HEK293 (cell line): ENCODE data around the gene NSFL1C.

Experiments used
- CTCF ChIA-PET: fragments of 350-600 bp; formaldehyde crosslinking; extraction: SDS; loops from one replicate; lab custom pipeline; 2021; ENCODE audit warnings: antibody characterized with exemption; lab: Yijun Ruan, JAX
- POLR2A ChIA-PET: fragments of 300-600 bp; formaldehyde crosslinking; extraction: SDS; loops from one replicate; lab custom pipeline; 2020; ENCODE audit warnings: antibody characterized with exemption, inconsistent platforms; lab: Yijun Ruan, JAX
- H3K27ac ChIP-seq: fragments of 200-500 bp; sonication (Bioruptor generic); 2 replicates; pipeline ENCODE4 v1.5.1; 2014; ENCODE audit warnings: low read depth, low read length, control low read depth, inconsistent platforms; ENCODE audit errors: extremely low read depth
- H3K36me3 ChIP-seq, 2 experiments: fragments of 200-500 bp in 1 of 2; sonication (Bioruptor generic) in 1 of 2; 1 replicate in 1 of 2; 2 replicates in 1 of 2; pipeline ENCODE4 v1.5.1; 2014 to 2017; ENCODE audit warnings: inconsistent platforms in 2 of 2, low read length in 2 of 2; ENCODE audit not compliant: control insufficient read depth in 2 of 2, insufficient read depth in 1 of 2
- H3K4me1 ChIP-seq: fragments of 200-500 bp; sonication (Bioruptor generic); 2 replicates; pipeline ENCODE4 v1.5.1; 2014; ENCODE audit warnings: mild to moderate bottlenecking, low read length, inconsistent platforms; ENCODE audit not compliant: control insufficient read depth, insufficient read depth
- H3K4me3 ChIP-seq: 2 replicates; pipeline ENCODE4 v1.5.1; 2011; ENCODE audit warnings: low read depth, mild to moderate bottlenecking, control low read depth, low read length, moderate library complexity
- H3K9me3 ChIP-seq: fragments of 200-500 bp; sonication (Bioruptor generic); 2 replicates; pipeline ENCODE4 v1.5.1; 2014; ENCODE audit warnings: low read depth, low read length, inconsistent platforms; ENCODE audit not compliant: control insufficient read depth, insufficient read depth
- MYNN ChIP-seq: fragments of 450-650 bp; formaldehyde crosslinking; IDR thresholded peaks from 2 replicates; pipeline ENCODE4 v1.5.1; 2016; ENCODE audit warnings: missing biosample characterization, missing genetic modification characterization, borderline replicate concordance
- OVOL3 ChIP-seq: fragments of 450-650 bp; formaldehyde crosslinking; IDR thresholded peaks from 2 replicates; pipeline ENCODE4 v1.5.1; 2016; ENCODE audit warnings: missing biosample characterization, missing genetic modification characterization
- RBAK ChIP-seq: fragments of 450-650 bp; formaldehyde crosslinking; IDR thresholded peaks from 2 replicates; pipeline ENCODE4 v1.5.1; 2016; ENCODE audit warnings: missing biosample characterization, missing genetic modification characterization
- SCRT2 ChIP-seq: fragments of 450-650 bp; formaldehyde crosslinking; IDR thresholded peaks from 2 replicates; pipeline ENCODE4 v1.5.1; 2016; ENCODE audit warnings: missing biosample characterization, missing genetic modification characterization
- ZBTB48 ChIP-seq: fragments of 450-650 bp; formaldehyde crosslinking; IDR thresholded peaks from 2 replicates; pipeline ENCODE4 v1.5.1; 2016; ENCODE audit warnings: missing biosample characterization, missing genetic modification characterization
- ZEB2 ChIP-seq: fragments of 450-650 bp; formaldehyde crosslinking; IDR thresholded peaks from 2 replicates; pipeline ENCODE4 v1.5.1; 2016; ENCODE audit warnings: missing biosample characterization, missing genetic modification characterization
- ZFHX2 ChIP-seq: fragments of 450-650 bp; formaldehyde crosslinking; conservative IDR thresholded peaks from 2 replicates; pipeline ENCODE4 v1.5.1; 2016; ENCODE audit warnings: missing biosample characterization, missing genetic modification characterization
- ZFP69B ChIP-seq: fragments of 450-650 bp; formaldehyde crosslinking; IDR thresholded peaks from 2 replicates; pipeline ENCODE4 v1.5.1; 2016; ENCODE audit warnings: missing biosample characterization, missing genetic modification characterization
- ZNF10 ChIP-seq: fragments of 450-650 bp; formaldehyde crosslinking; IDR thresholded peaks from 2 replicates; pipeline ENCODE4 v1.5.1; 2017; ENCODE audit warnings: missing biosample characterization, missing genetic modification characterization
- ZNF157 ChIP-seq: fragments of 450-650 bp; formaldehyde crosslinking; IDR thresholded peaks from 2 replicates; pipeline ENCODE4 v1.5.1; 2016; ENCODE audit warnings: missing biosample characterization, missing genetic modification characterization
- ZNF202 ChIP-seq: fragments of 450-650 bp; formaldehyde crosslinking; IDR thresholded peaks from 2 replicates; pipeline ENCODE4 v1.5.1; 2016; ENCODE audit warnings: missing biosample characterization, missing genetic modification characterization, borderline replicate concordance
- ZNF266 ChIP-seq: fragments of 450-650 bp; formaldehyde crosslinking; IDR thresholded peaks from 2 replicates; pipeline ENCODE4 v1.5.1; 2016; ENCODE audit warnings: missing biosample characterization, missing genetic modification characterization, low read depth
- ZNF302 ChIP-seq: fragments of 450-650 bp; formaldehyde crosslinking; IDR thresholded peaks from 2 replicates; pipeline ENCODE4 v1.5.1; 2016; ENCODE audit warnings: missing biosample characterization, missing genetic modification characterization, low read depth
- ZNF311 ChIP-seq: fragments of 450-650 bp; formaldehyde crosslinking; IDR thresholded peaks from 2 replicates; pipeline ENCODE4 v1.5.1; 2017; ENCODE audit warnings: missing biosample characterization, missing genetic modification characterization, borderline replicate concordance
- ZNF416 ChIP-seq: fragments of 450-650 bp; formaldehyde crosslinking; IDR thresholded peaks from 2 replicates; pipeline ENCODE4 v1.5.1; 2016; ENCODE audit warnings: missing biosample characterization, missing genetic modification characterization
- ZNF529 ChIP-seq: fragments of 450-650 bp; formaldehyde crosslinking; IDR thresholded peaks from 2 replicates; pipeline ENCODE4 v1.5.1; 2017; ENCODE audit warnings: missing genetic modification characterization, missing biosample characterization; ENCODE audit not compliant: insufficient replicate concordance
- ZNF558 ChIP-seq: fragments of 450-650 bp; formaldehyde crosslinking; IDR thresholded peaks from 2 replicates; pipeline ENCODE4 v1.5.1; 2016; ENCODE audit warnings: missing biosample characterization, missing genetic modification characterization
- ZNF707 ChIP-seq: fragments of 450-650 bp; formaldehyde crosslinking; IDR thresholded peaks from 2 replicates; pipeline ENCODE4 v1.5.1; 2016; ENCODE audit warnings: missing biosample characterization, missing genetic modification characterization
- ZSCAN30 ChIP-seq: fragments of 450-650 bp; IDR thresholded peaks from 2 replicates; pipeline ENCODE4 v1.5.1; 2018; ENCODE audit warnings: missing biosample characterization, mild to moderate bottlenecking, missing genetic modification characterization, moderate library complexity
- TF ChIP-seq, protein P1 (sequence below): fragments of 450-650 bp; formaldehyde crosslinking; IDR thresholded peaks from 2 replicates; pipeline ENCODE4 v1.5.1; 2016; ENCODE audit warnings: missing biosample characterization, missing genetic modification characterization
- TF ChIP-seq, protein P2 (sequence below): fragments of 450-650 bp; formaldehyde crosslinking; IDR thresholded peaks from 2 replicates; pipeline ENCODE4 v1.5.1; 2016; ENCODE audit warnings: missing biosample characterization, missing genetic modification characterization
- TF ChIP-seq, protein P3 (sequence below): fragments of 450-650 bp; formaldehyde crosslinking; IDR thresholded peaks from 2 replicates; pipeline ENCODE4 v1.5.1; 2016; ENCODE audit warnings: missing biosample characterization, missing genetic modification characterization
- TF ChIP-seq, protein P4 (sequence below): fragments of 450-650 bp; formaldehyde crosslinking; IDR thresholded peaks from 2 replicates; pipeline ENCODE4 v1.5.1; 2017; ENCODE audit warnings: missing biosample characterization, missing genetic modification characterization
- TF ChIP-seq, protein P5 (sequence below): fragments of 450-650 bp; formaldehyde crosslinking; IDR thresholded peaks from 2 replicates; pipeline ENCODE4 v1.5.1; 2016; ENCODE audit warnings: missing biosample characterization, missing genetic modification characterization

The NSFL1C gene

DNA sequence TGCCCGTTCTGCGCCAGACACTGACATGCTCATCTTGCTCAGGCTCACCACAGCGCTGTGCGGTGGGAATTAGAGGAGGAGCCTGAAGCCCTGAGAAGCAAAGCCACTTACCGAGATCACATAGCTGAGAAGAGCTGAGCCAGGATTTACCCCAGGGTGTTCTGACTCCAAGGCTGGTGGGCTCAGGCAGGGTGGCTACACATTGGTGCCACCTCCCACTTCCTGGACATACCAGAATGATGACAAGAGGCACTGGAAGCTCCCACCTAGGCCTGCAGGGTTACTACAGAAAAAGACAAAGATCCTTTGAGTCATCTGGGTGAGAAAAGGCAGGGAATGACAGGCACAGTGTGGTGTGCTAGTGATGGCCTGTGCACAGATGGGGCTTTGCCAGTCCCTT, 49.4 kb downstream of the NSFL1C start:
- H3K9me3 ChIP-seq, result no peaks in the 10 kb centered on the region
- TF ChIP-seq ZEB2 (tag by site-specific recombination), result no peak
- no peak for TF ChIP-seq MYNN (tag by site-specific recombination)
- TF ChIP-seq ZNF707 (tag by site-specific recombination), result no peak
- no peak for TF ChIP-seq OVOL3 (tag by site-specific recombination)
- no peak for TF ChIP-seq ZBTB48 (tag by site-specific recombination)
- TF ChIP-seq ZNF558 (tag by site-specific recombination), result no peak
- TF ChIP-seq, protein P1, sequence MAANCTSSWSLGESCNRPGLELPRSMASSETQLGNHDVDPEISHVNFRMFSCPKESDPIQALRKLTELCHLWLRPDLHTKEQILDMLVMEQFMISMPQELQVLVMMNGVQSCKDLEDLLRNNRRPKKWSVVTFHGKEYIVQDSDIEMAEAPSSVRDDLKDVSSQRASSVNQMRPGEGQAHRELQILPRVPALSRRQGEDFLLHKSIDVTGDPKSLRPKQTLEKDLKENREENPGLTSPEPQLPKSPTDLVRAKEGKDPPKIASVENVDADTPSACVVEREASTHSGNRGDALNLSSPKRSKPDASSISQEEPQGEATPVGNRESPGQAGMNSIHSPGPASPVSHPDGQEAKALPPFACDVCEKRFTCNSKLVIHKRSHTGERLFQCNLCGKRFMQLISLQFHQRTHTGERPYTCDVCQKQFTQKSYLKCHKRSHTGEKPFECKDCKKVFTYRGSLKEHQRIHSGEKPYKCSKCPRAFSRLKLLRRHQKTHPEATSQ (tag by site-specific recombination), result no peak
- TF ChIP-seq ZNF157, result no peak
- no peak for TF ChIP-seq ZNF416 (tag by site-specific recombination)
- TF ChIP-seq RBAK (tag by site-specific recombination), result no peak
- no peak for TF ChIP-seq ZNF202 (tag by site-specific recombination)
- CTCF ChIA-PET, result interaction anchor here (0.6 to 0.7 kb wide), 3 partner anchors 553 to 706 kb away, joined by 3 to 4 read pairs (median 3); no protein-coding TSS in a partner anchor
- no peaks in the 10 kb centered on the region for H3K4me1 ChIP-seq
- POLR2A ChIA-PET, result no interaction called here
- no peak overlapping the region for H3K4me3 ChIP-seq
- H3K36me3 ChIP-seq, result no peaks in the 10 kb centered on the region
- no peak overlapping the region for H3K27ac ChIP-seq

DNA sequence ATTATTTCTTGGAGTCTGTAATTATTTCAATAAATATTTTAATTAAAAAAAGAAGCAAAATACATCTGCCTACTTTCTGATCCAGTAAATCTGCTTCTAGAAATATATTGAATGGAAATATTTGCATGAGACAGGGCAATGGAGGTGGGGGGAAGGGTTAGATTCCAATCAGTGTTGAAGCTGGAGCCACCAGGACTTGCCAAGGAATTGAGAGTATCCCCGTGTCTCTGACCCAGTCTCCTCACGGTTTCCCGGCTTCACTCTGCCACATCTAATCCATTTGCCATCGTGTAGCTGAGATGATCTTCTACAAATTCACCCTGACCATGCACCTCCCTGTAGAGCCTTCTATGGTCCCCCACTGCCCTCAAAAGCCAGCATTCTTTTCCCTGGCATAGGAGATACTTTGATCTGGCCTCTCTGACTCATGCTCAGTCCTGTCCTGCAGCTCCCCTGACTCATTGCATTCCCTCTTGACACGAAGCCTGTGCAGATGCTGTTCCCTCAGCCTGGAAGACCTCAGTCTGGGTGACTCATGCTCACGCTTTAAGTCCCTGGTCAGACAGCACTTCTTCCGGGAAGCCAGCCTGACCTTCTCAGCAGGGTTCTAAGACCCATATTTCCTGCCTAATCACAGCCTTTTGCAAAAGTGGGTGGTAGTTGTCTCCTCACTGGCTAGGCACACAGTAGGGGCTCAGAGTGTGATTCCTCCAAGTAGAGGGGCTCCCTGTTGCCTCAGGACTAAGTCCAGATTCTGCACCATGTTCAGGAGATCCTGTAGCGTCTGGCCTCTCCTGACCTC, 50.8 kb downstream of the NSFL1C start:
- no peak overlapping the region for H3K4me3 ChIP-seq
- no peak overlapping the region for H3K27ac ChIP-seq
- H3K4me1 ChIP-seq, result no peaks in the 10 kb centered on the region
- ChIA-PET POLR2A (no interaction called here), CTCF (interaction anchor here (0.8 to 1.5 kb wide), 2 partner anchors 22 to 155 kb away, joined by 3 to 4 read pairs; no protein-coding TSS in a partner anchor)
- no peaks in the 10 kb centered on the region for H3K36me3 ChIP-seq
- H3K9me3 ChIP-seq, result no peaks in the 10 kb centered on the region
- TF ChIP-seq, protein P2, sequence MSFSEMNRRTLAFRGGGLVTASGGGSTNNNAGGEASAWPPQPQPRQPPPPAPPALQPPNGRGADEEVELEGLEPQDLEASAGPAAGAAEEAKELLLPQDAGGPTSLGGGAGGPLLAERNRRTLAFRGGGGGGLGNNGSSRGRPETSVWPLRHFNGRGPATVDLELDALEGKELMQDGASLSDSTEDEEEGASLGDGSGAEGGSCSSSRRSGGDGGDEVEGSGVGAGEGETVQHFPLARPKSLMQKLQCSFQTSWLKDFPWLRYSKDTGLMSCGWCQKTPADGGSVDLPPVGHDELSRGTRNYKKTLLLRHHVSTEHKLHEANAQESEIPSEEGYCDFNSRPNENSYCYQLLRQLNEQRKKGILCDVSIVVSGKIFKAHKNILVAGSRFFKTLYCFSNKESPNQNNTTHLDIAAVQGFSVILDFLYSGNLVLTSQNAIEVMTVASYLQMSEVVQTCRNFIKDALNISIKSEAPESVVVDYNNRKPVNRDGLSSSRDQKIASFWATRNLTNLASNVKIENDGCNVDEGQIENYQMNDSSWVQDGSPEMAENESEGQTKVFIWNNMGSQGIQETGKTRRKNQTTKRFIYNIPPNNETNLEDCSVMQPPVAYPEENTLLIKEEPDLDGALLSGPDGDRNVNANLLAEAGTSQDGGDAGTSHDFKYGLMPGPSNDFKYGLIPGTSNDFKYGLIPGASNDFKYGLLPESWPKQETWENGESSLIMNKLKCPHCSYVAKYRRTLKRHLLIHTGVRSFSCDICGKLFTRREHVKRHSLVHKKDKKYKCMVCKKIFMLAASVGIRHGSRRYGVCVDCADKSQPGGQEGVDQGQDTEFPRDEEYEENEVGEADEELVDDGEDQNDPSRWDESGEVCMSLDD (tag by site-specific recombination), result 0 out of 2 replicates have a peak, but pooled peaks have one; percentile 56
- TF ChIP-seq ZFHX2 (tag by site-specific recombination) (no peak), ZFP69B (tag by site-specific recombination) (peak; percentile 75), ZSCAN30 (tag by site-specific recombination) (no peak), ZNF266 (tag by site-specific recombination) (no peak), ZNF529 (tag by site-specific recombination) (no peak), SCRT2 (tag by site-specific recombination) (no peak), ZNF10 (tag by site-specific recombination) (no peak), ZNF302 (no peak), ZNF311 (tag by site-specific recombination) (no peak)
- TF ChIP-seq, protein P3, sequence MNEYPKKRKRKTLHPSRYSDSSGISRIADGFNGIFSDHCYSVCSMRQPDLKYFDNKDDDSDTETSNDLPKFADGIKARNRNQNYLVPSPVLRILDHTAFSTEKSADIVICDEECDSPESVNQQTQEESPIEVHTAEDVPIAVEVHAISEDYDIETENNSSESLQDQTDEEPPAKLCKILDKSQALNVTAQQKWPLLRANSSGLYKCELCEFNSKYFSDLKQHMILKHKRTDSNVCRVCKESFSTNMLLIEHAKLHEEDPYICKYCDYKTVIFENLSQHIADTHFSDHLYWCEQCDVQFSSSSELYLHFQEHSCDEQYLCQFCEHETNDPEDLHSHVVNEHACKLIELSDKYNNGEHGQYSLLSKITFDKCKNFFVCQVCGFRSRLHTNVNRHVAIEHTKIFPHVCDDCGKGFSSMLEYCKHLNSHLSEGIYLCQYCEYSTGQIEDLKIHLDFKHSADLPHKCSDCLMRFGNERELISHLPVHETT (tag by site-specific recombination), result peak; percentile 89
- TF ChIP-seq, protein P4, sequence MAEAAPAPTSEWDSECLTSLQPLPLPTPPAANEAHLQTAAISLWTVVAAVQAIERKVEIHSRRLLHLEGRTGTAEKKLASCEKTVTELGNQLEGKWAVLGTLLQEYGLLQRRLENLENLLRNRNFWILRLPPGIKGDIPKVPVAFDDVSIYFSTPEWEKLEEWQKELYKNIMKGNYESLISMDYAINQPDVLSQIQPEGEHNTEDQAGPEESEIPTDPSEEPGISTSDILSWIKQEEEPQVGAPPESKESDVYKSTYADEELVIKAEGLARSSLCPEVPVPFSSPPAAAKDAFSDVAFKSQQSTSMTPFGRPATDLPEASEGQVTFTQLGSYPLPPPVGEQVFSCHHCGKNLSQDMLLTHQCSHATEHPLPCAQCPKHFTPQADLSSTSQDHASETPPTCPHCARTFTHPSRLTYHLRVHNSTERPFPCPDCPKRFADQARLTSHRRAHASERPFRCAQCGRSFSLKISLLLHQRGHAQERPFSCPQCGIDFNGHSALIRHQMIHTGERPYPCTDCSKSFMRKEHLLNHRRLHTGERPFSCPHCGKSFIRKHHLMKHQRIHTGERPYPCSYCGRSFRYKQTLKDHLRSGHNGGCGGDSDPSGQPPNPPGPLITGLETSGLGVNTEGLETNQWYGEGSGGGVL (tag by site-specific recombination), result peak; percentile 49; the same call in 1 of the 2 replicates
- TF ChIP-seq, protein P5, sequence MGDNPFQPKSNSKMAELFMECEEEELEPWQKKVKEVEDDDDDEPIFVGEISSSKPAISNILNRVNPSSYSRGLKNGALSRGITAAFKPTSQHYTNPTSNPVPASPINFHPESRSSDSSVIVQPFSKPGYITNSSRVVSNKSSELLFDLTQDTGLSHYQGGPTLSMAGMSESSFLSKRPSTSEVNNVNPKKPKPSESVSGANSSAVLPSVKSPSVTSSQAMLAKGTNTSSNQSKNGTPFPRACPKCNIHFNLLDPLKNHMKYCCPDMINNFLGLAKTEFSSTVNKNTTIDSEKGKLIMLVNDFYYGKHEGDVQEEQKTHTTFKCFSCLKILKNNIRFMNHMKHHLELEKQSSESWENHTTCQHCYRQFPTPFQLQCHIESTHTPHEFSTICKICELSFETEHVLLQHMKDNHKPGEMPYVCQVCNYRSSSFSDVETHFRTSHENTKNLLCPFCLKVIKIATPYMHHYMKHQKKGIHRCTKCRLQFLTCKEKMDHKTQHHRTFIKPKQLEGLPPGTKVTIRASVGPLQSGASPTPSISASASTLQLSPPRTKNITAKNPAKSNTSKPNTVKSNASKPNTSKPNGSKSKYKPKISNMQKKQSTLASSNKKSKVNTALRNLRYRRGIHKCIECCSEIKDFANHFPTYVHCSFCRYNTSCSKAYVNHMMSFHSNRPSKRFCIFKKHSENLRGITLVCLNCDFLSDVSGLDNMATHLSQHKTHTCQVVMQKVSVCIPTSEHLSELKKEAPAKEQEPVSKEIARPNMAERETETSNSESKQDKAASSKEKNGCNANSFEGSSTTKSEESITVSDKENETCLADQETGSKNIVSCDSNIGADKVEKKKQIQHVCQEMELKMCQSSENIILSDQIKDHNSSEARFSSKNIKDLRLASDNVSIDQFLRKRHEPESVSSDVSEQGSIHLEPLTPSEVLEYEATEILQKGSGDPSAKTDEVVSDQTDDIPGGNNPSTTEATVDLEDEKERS (tag by site-specific recombination), result peak; percentile 95
